HFF-Myc (cell line): Measurements from ENCODE around the gene APBA2.

Experiments used
- DNase-seq: peaks from one replicate; pipeline ENCODE4 v3.0.0-alpha.2; 2011; ENCODE audit warnings: low read depth; ENCODE audit errors: extremely low read depth
- H3K4me3 ChIP-seq: replicated peaks from 2 replicates; pipeline ENCODE4 v1.5.1; 2011; ENCODE audit warnings: low read depth, mild to moderate bottlenecking, control low read depth, low read length
- TF ChIP-seq, protein P1 (sequence below): IDR thresholded peaks from 2 replicates; pipeline ENCODE4 v1.5.1; 2012; ENCODE audit warnings: mild to moderate bottlenecking, low read depth, low read length, control low read depth; ENCODE audit errors: missing control alignments

The APBA2 gene

DNA sequence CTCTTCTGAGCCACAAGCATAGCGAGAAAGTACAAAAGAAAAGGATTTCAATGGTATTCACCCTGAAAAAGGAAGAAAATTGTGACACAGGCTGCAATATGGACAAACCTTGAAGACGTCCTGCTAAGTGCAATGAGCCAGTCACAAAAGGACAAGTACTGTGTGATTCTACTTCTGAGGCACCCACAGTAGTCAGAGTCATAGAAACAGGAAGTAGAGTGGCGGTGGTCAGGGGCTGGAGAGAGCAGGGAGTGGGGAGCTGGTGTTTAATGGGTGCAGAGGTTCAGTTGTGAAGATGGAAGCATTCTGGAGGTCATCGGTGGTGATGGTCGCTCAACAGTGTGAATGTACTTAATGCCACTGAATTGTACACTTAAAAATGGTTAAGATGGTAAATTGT is 180.5 kb downstream of the APBA2 start:
- DNase-seq, result no peak
- TF ChIP-seq, protein P1, sequence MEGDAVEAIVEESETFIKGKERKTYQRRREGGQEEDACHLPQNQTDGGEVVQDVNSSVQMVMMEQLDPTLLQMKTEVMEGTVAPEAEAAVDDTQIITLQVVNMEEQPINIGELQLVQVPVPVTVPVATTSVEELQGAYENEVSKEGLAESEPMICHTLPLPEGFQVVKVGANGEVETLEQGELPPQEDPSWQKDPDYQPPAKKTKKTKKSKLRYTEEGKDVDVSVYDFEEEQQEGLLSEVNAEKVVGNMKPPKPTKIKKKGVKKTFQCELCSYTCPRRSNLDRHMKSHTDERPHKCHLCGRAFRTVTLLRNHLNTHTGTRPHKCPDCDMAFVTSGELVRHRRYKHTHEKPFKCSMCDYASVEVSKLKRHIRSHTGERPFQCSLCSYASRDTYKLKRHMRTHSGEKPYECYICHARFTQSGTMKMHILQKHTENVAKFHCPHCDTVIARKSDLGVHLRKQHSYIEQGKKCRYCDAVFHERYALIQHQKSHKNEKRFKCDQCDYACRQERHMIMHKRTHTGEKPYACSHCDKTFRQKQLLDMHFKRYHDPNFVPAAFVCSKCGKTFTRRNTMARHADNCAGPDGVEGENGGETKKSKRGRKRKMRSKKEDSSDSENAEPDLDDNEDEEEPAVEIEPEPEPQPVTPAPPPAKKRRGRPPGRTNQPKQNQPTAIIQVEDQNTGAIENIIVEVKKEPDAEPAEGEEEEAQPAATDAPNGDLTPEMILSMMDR, result no peak
- H3K4me3 ChIP-seq, result no peak overlapping the region

DNA sequence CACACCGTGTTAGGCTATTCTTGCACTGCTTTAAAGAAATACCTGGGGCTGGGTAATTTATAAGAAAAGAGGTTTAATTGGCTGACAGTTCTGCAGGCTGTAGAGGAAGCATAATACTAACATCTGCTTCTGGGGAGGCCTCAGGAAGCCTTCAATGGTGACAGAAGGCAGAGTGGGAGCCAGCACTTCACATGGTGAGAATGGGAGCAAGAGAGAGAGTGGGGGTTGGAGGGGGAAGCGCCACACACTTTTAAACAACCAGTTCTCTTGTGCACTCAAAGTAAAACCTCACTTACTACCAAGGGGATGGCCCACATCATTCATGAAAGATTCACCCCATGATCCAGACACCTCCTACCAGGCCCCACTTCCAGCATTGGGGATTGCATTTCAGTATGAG is 181.1 kb downstream of the APBA2 start:
- TF ChIP-seq, protein P1, result no peak

GRCh38 chr15:29067949-29068348 is 182.2 kb downstream of the APBA2 start:
- TF ChIP-seq, protein P1, result no peak
- H3K4me3 ChIP-seq, result no peak overlapping the region
- no peak for DNase-seq

More for the DNA sequence above, 181.1 kb downstream of the APBA2 start:
- DNase-seq, result no peak
- no peak overlapping the region for H3K4me3 ChIP-seq

- TF ChIP-seq, protein P1, result no peak
- H3K4me3 ChIP-seq, result no peak overlapping the region
- no peak for DNase-seq
Measured at GRCh38 chr15:29070471-29071231, 184.9 kb downstream of the APBA2 start.

- no peak overlapping the region for H3K4me3 ChIP-seq
- TF ChIP-seq, protein P1, result no peak
- no peak for DNase-seq
Measured at GRCh38 chr15:29071232-29071881, 185.6 kb downstream of the APBA2 start.

DNA sequence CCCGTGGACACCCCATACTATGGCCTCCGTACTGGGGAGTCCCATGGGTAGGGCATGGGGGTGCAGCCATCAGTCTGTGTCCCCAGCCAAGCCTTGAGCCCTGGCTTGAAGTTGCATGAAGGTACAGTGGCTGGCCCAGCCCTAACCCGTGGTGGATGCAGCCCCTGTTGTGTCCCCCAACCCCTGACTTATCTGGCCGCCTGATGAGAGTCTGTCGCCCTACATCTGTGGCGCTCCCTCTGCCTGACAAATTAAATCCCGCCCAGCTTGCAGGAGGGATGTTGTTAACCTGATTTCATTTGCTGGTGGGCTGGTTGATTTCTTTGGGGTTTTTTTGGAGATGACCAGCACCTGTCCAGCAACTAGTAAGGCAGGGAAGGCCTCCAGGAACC is 186.1 kb downstream of the APBA2 start:
- no peak for DNase-seq
- TF ChIP-seq, protein P1, result no peak
- H3K4me3 ChIP-seq, result no peak overlapping the region
